Right forelimb (tissue), 1 donor: Measurements from ENCODE around the gene MMP17.
"Not testable (repeated sequence)": the region's sequence is repeated elsewhere in the genome, so short reads cannot be mapped to it uniquely, and the experiment has no call there.

ENCODE experiments used
- DNase-seq: peaks from one replicate; pipeline ENCODE4 v3.0.0-alpha.2; 2018

Gene MMP17

DNA sequence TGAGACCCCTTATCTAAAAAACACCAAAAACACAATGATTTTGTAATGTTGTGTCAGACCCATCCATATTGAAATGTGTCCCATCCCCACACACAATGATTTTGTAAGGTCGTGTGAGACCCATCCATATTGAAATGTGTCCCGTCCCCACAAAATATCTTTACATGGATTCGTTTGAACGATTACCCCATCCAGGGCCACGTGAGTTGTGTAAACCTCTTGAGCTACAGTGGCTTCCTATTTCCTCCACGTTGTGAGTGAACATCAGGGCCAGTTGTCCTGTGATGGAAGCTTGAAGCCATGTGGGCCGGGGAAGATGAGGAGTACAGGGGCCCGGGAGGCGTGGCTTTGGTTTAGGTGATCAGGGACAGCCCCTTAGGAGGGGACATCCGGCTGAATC is 39.3 kb downstream of the MMP17 start:
- DNase-seq: no peak

DNA sequence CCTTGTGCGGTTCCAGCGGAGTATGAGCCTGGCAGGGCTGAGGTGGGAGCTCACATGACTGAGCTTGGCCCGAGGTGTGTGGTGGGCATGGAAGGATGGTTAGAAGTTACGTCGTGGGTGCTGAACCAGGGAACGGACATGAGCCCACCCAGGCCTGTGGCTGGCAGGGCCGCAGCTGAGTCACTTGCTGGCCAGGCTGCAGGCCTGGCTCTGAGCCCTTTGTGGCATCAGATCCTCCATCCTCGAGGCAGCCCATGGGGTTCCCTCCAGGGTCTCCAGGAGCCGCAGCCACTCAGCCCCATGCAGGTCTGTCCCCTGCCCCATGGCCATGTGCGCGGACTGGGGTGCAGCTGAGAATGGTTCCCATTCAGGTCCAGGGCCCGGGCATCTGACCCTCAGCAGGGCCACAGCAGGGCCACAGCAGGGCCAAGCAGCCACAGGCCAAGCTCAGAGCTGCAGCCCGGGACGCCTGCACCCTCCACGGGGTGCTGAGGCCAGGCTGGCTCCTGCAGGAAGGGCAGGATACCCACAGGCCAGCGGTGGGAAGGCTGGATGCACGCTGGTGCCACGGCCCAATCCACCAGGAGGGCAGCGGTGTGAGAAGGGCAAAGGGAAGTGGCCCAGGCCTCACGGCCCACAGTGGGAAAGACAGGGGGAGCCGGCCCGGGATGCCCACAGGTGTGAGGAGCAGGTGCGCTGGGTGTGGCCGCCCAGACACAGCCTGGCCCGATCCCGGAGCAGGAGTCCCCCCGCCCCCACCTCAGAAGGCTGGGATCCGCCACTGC is 39.9 kb downstream of the MMP17 start:
- DNase-seq: no peak

- DNase-seq: no peak
Measured at GRCh38 chr12:131869871-131870418, 41.8 kb downstream of the MMP17 start.

- no peak for DNase-seq
Measured at GRCh38 chr12:131871677-131872076, 43.5 kb downstream of the MMP17 start.

DNA sequence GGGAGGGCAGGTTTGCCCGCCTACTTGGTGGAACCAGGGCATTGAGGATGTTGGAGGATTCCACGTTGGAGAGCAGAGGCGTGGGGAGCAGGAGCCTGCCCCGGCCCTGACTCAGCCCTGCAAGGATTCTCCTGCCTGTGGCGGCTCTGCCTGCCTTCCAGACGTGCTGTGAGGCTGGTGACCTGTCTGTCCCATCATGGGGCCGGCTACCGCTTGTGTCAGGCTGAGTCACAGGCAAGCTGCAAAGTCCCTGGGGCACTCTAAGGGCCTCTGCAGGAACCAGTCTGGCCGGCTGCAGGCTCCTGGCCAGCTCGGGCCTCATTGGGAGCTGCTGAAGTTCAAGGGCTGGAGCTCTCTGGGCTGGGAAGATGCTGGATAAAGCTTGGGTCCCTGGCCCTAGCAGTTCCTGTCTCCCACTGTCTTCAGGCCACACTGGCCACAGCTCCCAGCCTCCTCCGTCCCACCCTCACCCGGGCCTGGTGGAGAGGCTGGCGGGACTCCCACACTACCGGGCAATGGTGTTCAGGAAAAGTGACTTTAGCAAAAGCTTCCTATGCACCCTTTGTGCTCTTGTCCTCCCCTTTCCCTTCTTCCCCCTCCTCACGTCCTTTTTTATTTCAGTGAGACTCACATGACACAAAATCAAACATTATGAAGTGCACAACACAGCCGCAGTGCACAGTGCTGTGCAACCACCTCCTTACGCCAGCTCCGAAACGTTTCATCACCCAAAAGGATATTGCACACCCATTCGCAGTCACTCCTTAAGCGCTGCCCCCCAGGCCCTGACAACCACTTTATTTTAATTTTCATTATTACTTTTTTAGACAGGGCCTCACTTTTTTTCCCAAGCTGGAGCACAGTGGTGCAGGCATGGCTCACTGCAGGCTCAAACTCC is 44.2 kb downstream of the MMP17 start:
- DNase-seq: no peak

GRCh38 chr12:131873293-131873692 is 45.1 kb downstream of the MMP17 start:
- DNase-seq: no peak

GRCh38 chr12:131874972-131875371 is 46.8 kb downstream of the MMP17 start:
- DNase-seq: not testable (repeated sequence)

GRCh38 chr12:131877216-131877615 is 49.0 kb downstream of the MMP17 start:
- DNase-seq: not testable (repeated sequence)

DNA sequence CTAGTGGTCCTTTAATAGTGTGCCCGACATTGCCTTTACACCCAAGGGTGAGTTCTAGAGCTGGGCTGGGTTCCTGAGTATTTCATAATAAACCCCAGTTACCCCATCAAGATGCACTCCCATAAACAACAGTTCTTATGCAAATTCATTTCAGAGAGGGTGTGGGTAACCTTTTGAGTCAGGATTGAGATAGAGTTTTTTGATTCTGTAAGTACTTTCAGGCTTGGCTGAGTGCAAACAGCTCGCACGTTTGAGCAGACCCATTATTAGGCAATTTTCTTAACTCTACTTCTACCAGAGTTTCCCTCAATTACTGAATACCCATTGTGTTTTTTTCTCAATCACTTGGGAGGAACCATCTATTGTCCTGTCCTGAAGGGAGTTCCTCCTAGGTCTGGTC is 50.2 kb downstream of the MMP17 start:
- not testable (repeated sequence) for DNase-seq

- no peak for DNase-seq
Measured at GRCh38 chr12:131882804-131883520, 54.8 kb downstream of the MMP17 start.

DNA sequence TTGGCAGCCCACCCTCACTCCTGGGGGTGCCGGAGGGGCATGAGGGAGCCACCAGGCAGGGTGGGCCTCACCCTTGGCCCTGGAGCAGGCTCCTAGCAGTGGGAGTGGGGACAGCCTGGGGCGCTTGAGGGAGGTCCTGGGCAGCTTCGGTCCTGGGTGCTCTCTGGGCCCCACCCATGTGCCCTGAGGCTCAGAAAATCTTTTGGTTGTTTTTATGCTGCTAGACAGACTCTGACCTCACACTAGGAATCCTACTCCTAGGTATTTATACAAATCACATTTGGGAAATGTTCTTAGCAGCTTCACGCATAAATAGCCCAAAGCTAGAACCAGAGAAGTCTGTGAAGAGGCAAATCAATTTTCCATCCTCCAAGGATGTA is 55.3 kb downstream of the MMP17 start:
- DNase-seq: no peak

GRCh38 chr12:131885076-131885475 is 56.9 kb downstream of the MMP17 start:
- not testable (repeated sequence) for DNase-seq

DNA sequence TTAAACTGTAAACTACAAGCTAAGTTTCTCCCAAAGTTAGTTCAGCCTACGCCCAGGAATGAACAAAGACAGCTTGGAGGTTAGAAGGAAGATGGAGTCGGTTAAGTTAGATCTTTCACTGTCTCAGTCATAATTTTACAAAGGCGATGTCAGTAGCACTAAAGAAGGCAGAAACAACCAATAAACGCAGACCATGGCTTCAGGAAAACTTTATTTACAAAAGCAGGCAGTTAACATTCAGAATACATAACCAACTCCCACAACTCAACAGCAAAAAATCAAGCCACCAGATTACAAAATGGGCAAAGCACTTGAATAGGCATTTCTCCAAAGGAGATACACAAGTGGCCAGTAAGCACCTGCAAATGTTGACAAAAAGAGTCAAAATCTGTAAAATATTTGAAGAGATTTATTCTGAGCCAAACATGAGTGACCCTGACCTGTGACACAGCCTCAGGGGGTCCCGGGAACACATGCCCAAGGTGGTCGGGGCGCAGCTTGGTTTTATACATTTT is 57.4 kb downstream of the MMP17 start:
- no peak for DNase-seq

GRCh38 chr12:131891722-131892121 is 63.5 kb downstream of the MMP17 start:
- DNase-seq: not testable (repeated sequence)

- DNase-seq: no peak
Measured at GRCh38 chr12:131892711-131893604, 64.8 kb downstream of the MMP17 start.

DNA sequence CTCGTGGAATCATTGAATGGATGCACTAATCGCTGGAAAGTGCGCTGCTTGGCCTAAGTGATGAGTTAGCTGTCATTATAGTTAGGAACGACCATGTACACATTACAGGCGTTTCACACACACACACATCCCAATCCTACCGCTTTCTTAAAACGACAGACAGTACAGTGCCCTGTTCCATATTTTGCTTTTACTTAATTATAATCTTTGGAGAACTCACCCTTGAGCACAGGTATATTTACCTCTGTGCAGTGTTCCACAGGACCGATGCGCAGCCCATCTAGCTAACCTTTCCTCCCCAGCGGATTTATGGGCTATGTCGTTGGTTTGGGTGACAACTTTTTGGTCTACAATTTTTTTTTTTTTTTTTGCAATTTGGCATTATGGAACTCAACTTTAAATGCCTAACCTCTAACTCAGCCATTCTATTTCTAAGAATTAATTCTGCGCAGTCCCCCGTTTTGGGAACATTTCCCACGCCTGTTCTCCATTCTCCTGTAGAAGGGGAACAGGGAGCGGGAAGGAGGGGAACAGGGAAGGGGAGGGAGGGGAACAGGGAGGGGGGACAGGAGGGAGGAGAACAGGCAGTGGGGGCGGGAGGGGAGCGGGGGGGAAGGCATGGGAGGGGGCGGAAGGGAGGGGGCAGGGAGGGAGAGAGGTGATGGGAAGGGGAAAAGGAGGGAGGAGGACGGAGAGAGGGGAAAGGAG is 65.6 kb downstream of the MMP17 start:
- DNase-seq: no peak

DNA sequence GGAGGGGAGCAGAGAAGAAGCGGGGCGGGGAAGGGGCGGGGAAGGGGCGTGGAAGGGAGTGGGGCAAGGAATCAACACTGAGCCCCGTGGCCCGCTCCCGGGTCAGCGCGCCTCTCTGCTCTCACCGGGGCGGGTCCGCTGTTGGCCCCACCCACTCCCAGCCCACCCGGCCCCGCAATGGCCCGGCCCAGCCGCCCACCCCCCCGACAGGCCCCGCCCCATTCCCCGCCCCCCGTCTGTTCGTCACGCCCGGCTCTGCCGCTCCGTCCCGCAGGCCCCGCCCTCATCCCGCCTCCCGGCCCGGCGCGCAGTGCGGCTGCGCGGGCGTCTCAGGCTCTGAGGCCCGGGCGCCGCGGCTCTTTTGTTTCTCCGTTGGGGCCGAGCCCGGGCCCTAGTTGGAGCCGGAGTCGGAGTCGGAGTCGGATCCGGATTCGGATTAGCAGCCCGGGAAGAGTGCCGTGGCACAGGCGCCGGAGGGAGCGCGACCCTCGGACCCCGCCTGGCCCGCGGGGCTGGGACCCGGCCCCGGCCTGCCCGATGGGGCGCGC is 66.2 kb downstream of the MMP17 start, which contains the start of gene ULK1:
TSS of gene ULK1 (plus strand) at position 310 of the 548 bp plus-strand sequence. CDS start 380 bp downstream, outside the sequence.
- peak; percentile 93 for DNase-seq

GRCh38 chr12:131894981-131895639 is 66.9 kb downstream of the MMP17 start:
- peak; percentile 44 for DNase-seq

DNA sequence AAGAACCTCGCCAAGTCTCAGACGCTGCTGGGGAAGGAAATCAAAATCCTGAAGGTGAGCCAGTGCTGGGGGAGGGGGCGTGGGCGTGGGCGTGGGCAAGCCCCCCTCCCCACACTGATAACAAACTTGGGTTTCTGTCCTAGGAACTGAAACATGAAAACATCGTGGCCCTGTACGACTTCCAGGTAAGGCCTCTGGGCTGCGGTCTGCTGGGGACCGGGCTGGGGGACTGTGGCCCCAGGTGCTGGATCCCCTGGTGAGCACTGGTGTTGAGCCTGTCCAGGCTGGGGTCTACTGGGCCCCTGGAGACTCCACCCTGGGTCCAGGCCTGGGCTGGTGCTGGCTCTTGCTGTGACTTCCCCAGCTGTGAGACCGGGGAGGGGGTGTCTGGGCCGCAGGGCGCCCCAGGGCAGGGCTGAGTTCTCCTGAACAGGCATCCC is 67.5 kb downstream of the MMP17 start:
- no peak for DNase-seq
